ENCODE measurements around the gene ADGB.

DNA sequence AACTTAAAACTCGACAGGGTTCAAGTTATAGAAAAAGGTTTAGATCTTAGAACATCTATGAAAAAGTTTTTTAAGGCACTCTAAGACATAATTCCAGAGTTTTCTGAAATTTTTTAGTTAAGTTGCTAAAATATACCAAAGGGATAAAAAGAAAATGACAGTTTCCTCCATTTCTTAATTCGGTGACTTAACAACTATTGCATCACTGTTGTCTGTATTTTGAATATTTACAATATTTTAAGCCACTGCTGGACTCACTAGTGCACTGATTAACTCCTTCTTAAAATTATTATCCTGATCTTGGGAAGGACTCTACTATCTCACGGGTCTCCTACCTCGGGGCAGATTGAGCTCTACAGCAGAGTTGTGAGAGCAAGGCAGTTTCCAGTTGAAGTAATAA, 91.0 kb downstream of the ADGB start:
- TF ChIP-seq, protein P1, sequence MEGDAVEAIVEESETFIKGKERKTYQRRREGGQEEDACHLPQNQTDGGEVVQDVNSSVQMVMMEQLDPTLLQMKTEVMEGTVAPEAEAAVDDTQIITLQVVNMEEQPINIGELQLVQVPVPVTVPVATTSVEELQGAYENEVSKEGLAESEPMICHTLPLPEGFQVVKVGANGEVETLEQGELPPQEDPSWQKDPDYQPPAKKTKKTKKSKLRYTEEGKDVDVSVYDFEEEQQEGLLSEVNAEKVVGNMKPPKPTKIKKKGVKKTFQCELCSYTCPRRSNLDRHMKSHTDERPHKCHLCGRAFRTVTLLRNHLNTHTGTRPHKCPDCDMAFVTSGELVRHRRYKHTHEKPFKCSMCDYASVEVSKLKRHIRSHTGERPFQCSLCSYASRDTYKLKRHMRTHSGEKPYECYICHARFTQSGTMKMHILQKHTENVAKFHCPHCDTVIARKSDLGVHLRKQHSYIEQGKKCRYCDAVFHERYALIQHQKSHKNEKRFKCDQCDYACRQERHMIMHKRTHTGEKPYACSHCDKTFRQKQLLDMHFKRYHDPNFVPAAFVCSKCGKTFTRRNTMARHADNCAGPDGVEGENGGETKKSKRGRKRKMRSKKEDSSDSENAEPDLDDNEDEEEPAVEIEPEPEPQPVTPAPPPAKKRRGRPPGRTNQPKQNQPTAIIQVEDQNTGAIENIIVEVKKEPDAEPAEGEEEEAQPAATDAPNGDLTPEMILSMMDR (IDR thresholded peaks at IDR 0.05 in 2 of 3, conservative IDR thresholded peaks at IDR 0.05 in 1 of 3; ENCODE audit: borderline replicate concordance in 1 of 3, insufficient read depth in 1 of 3, low read depth in 2 of 3, low read length in 2 of 3) = no peak
- TF ChIP-seq YY1 (IDR thresholded peaks at IDR 0.05; ENCODE audit: extremely low read depth, insufficient replicate concordance, low read depth, low read length) (no peak), POLR2A (IDR thresholded peaks at IDR 0.05; ENCODE audit: borderline replicate concordance, extremely low read depth, insufficient read depth, insufficient read length) (no peak), EZH2 (IDR thresholded peaks at IDR 0.05) (no peak), ZNF274 (IDR thresholded peaks at IDR 0.05; ENCODE audit: low read depth, low read length) (no peak), JUND (IDR thresholded peaks at IDR 0.05) (no peak), RAD21 (IDR thresholded peaks at IDR 0.05; ENCODE audit: low read depth) (no peak), SP1 (IDR thresholded peaks at IDR 0.05; ENCODE audit: low read depth) (no peak)
- TF ChIP-seq, protein P2, sequence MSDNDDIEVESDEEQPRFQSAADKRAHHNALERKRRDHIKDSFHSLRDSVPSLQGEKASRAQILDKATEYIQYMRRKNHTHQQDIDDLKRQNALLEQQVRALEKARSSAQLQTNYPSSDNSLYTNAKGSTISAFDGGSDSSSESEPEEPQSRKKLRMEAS (IDR thresholded peaks at IDR 0.05) = no peak

Data from HCT116 (cell line).